ENCODE results near the gene B3GAT1.

GRCh38 chr11:134365011-134365925, 46.8 kb downstream of the B3GAT1 start:
- no peak for TF ChIP-seq POLR2A (IDR thresholded peaks at IDR 0.05)
- no peak for TF ChIP-seq CTCF (IDR thresholded peaks at IDR 0.05)
